HG02678 (cell line): ENCODE results near the gene CHRM2.
"Not testable (repeated sequence)": the region's sequence is repeated elsewhere in the genome, so short reads cannot be mapped to it uniquely, and the experiment has no call there.

Experiments
- ATAC-seq: cut with Tn5 transposase; IDR thresholded peaks from one replicate; pipeline ENCODE4 v1.9.1; 2021; ENCODE audit warnings: mild to moderate bottlenecking, moderate library complexity; ENCODE audit not compliant: unreplicated experiment

The CHRM2 gene

DNA sequence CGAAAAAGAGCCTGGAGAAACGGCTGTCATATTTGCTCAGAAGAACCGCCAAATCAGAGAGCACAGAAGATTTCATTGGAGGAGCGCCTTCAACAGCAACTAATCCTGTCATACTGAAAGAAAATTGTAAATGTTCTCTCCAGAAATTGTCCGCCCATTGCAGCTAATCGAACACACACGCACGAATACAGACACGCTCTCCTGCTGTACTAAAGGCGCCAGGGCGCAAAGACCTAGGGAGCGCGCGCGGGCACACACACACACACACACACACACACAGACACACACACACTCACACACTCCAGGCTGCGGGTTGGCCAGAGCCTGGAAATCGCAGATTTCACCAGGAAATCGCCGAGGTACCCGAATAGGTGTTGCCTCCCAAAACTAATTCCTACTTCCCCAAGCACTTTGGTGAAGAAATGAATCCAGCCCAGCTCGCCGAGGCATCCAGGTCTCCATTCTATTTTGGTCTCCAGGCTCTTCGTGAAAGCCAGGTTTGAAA, at the start of gene CHRM2:
TSS of gene CHRM2 (plus strand) at position 157 of the 505 bp plus-strand sequence. CDS start 146,214 bp downstream, outside the sequence.
- ATAC-seq = no peak

DNA sequence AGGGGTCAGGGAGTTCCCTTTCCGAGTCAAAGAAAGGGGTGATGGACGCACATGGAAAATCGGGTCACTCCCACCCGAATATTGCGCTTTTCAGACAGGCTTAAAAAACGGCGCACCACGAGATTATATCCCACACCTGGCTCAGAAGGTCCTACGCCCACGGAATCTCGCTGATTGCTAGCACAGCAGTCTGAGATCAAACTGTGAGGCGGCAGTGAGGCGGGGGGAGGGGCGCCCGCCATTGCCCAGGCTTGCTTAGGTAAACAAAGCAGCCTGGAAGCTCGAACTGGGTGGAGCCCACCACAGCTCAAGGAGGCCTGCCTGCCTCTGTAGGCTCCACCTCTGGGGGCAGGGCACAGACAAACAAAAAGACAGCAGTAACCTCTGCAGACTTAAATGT, 37.1 kb upstream of the CHRM2 start:
- ATAC-seq = not testable (repeated sequence)

DNA sequence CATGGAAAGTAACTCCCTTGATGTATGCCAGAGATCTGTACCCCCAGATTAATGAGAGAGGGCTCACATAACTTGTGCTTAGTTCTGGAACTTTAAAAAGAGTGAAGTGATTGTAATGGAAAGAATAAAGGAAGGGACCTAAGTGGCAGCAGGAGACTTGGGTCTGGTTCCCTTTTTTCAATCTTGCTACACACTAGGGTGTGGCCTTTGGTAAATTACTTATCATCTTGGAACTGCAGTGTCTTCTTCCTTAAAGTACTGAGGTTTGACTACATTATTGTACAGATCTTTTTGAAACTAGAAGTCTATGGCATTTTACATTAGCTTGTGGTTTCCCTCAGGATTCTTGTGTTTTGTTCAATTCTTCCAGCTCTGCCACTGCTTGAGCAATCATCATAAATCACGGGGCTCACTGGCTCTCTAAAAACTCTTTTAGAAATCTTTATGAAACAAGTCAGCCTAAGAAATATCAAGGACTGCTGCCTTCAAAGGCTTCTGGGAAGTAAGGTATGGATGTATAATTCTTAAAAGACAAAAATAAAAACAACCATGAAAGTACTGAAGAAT, 22.5 kb upstream of the CHRM2 start:
- no peak for ATAC-seq

DNA sequence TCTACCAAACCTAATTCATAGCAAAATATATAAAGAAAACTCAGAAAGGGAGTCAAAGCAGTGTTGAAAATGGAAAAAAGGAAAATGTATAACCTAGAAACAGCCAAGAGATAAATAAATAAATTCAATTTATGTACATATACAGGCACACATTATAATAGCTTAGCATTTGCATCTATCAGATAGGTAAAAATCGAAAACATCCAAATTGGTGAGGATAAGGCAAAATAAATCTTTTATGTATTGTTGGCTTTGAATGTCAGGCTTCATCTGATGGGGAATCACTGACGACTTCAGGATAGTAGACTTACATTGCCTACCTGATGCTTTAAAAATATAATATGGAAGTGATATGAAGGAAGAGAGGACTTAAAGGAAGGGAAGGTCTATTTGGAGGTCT, 20.6 kb upstream of the CHRM2 start:
- ATAC-seq = no peak

DNA sequence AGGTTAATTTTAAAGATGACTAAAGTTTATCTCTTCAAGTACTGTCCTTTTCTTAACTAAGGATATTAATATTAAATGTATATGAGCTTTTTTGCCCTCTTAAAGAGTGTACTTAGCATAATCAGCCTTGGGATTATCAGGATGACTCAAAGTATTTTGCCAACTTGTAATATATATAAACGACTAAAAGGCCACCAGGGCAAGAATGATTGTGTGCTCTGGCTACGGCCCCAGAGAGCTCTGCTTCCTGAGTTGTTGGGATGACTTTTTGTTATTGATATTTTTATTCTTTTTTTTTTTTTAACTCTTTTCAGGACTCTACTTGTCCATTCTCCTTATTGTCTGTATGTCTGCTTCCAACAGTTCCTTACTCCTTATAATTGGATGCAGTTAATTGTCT, 14.8 kb upstream of the CHRM2 start:
- no peak for ATAC-seq

DNA sequence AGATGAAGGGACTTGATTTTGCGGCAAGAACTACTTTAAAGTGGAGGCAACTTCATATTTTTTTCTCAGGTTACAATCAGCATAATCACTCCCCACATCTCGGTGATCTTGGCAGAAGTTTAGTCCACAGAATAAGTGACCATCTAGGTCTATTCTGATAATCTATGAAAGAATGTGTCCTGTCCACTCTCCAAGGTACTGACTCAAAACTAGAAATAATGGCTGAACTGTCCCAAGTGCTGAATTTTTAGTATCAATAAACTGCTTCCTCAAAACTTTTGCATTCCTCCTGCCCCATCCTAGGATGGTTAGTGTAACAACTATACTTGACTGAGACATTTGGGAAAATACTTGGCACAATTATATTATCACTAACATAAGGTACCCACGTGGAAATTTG, 10.9 kb upstream of the CHRM2 start:
- no peak for ATAC-seq

DNA sequence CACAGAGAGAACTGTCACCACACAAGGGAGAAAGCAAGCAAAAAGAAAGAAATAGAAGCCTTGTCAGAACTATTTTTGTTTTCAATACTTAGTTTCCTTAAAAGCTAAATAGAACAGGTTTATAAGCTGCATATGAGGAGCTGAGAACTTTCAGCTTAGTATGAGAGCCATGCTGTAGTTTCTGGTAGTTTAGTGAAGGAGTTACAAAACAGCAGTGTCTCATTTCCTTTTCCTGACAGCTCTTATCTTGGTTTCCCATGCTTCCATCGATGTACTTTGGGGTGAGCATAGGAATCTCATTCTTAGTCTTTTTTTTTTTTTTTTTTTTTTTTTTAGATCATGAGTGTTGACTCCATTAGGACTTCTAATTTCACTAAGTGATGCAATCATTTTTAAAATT, 8.6 kb upstream of the CHRM2 start:
- no peak for ATAC-seq

DNA sequence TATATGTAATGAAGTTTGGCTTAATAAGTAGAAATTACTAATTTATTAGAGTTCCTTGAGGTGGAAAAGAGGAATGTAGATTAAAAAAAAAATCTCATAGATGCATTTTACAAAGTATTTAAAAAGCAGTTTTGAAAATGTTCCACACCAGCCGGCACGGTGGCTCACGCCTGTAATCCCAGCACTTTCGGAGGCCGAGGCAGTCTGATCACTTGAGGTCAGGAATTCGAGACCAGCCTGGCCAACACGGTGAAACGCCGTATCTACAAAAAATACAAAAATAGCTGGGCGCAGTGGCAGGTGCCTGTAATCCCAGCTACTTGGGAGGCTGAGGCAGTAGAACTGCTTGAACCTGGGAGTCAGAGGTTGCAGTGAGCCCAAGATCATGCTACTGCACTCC, 3.2 kb upstream of the CHRM2 start:
- ATAC-seq = no peak

DNA sequence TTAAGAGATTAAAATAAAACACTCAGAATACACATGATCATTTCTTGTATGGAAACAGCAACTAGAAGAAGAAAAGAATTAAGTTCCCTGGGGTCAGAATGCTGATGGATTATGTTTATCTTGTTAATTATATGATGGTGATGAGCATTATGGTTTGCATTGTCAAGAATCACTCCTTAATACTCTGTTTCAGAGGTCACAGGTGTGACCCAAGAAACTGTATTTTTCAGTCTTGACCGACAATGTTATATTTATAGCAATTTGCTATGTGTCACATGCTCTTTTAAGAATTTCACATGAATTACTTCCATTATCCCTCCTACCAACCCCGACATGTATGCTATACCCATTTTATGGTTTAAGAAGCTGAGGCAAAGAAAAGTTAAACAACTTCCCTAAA, 2.7 kb upstream of the CHRM2 start:
- no peak for ATAC-seq

DNA sequence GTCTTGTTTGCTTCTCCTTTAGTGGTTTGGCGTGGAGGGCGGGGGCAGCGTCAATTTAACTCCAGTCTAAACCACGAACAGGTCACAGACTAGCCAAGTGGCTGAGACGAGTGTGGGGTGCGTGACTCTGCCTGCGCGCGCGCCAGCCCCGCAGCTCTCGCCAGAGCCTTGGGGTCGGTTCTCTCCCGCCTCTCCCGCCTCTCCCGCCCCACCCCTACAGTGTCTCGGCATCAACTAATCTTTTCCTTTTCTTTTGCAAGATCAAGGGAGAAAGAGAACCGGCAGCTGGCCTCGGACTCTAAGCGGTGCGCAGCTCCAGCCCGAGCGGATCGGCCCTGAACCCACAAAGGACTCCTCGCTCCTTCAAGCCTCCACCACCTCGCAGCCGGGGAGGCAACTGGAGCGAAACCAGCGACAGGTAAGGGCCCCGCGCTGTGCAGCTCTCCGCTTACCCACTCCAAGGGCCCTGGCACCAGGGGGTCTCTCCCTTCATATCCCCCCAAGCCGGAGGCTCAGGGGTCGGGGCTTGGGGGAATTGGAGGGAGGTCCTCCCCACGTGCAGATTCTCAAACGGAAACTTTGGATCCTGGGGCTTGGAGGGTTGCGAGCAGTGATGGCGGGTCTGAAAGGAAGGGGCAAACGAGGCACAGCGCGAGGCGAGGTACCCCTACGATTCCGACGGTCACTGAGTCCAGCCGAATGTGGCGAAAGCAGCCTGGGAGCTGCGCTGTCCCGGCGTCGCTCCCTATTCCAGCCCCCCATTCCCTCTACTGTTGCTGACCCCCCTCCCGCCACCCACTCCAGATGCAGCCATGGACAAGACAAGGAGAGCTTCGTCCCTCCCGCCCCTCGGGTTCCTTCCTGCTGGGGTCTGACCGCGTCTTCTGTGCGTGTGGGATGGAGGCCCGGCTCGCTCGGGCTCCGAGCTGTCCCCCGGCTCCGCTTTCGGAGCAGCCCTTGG, 829 bp downstream of the CHRM2 start:
- no peak for ATAC-seq

DNA sequence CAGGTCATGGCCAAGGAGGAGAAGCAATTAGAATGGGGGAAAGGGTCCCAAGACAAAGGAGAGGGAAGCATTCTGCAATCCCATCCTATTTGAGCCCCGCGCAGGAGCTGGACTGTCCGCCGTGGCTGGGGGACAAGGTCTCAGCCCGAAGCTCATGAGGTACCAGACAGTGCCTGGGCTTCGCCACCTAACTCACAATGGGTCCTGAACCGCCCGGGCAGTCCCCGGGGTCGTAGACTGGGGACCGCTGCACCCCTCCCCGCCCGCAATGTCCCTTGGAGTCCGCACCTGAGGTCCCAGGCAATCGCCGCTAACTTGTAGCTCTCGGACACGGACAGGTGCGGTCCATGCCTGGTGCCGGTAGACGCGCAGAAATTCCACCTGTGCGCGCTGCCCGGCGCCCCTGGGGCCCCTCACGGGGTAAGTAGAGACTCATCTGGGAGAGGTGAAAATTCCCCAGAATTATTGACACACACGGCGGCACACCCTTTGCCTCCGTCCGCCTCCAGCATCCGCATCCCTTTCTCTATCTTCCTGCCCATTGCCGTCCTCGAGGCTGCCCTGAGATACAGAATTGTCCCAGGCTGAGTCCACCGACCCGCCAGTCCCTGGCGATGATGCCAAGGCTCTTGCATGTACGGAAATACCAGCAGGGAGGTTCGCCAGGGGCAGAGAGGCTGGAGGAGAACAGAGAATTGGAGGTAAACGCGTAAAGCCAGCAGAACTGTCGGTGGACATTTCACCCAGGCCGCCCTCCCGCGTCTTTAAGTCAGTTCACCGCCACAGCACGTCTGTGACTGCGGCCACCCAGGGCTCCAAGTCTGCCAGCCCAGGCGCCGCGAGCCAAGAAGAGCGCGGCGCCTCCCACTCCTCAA, 1.8 kb downstream of the CHRM2 start:
- ATAC-seq = no peak

DNA sequence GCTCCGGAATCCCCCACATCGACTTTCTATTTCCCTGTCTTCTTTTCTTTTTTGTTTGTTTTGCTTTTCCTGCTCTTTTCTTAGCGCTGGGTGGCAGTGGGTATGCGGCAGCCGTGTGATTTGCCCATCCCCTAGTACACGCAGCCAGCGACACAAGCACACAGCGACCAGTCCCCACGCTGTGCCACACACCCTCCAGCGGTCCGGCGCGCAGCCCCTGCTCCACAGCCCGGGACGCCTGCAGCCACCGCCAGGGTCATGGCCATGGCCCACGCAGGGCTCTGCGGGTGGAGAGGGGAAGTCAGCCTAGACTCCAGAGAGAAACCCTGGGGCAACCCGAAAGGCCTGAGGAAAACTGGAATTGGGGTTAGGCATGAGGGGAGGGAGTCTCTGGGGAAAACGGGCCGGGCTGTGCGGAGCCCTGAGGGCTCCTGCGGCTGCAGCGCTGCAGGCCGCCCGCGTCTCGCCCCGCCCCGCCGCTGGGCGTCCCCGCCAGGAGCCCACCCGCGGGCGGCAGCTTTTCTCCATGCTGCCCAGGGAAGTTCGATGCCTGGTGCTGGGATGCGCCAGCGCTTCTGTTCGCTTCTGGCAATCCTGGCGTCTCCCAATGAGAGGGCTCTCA, 2.5 kb downstream of the CHRM2 start:
- no peak for ATAC-seq

DNA sequence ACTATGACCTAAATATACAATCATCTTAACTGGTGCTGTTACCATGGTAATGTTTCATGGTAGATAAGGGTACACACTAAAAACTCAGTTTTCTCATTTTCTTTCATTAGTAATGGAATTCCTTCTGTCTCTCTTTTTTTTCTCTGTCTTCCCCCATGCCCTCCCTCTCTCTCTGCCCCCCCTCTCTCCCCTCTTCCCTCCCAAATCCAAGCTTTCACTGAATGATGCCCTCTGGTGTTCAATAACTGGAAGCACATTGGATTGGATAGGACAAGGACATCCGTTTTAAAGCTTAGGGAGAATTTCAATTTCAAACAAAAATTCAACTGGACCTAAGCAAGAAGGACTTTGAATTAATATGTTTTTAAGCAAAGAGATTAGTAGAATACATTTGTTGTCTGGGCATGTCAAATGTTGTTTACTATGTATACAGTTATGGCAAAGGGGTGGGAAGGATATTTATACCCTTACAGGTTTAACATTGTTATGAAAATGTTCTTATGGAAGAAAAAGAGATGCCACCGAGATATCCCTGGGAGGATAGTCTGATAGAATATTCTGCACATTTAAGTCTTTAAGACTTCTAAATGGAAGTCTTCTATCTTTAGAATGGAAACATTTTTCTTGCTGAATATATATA, 6.1 kb downstream of the CHRM2 start:
- no peak for ATAC-seq

DNA sequence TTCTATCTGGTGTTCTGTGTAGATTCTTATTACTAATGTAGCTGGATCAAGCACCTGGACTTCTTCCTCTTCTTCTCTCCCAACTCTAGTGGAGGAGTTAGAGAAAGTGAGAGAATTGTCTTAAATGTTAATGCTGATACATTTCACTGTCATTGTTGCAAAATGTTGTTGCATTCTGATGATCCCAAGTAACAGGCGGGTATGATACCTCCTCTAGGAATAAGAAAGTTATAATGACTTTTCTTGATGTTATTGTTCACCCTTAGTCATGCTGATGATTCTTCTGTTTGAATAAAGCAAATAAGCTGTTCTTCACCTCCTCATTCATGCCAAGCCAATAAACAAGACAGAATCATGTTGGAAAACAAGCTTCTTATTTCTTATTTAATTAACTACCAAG, 9.1 kb downstream of the CHRM2 start:
- no peak for ATAC-seq

DNA sequence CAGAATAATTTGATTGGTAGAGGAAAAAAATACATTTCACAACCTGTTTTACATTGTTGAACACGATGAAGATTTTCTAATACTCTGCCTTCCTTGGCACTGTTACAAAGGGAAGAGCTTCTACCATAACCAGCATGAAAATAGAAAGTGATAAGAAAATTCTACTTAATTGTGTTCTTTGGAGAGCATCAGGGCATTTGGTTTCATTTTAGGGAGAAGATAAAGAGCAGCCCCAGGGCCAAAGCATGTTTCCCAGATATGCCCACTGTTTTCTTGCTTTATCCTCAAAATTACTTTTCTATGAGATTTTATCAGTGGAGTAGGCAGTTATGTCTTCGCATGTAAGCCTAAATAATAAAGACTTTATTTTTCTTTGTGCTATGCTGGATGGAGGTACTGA, 9.5 kb downstream of the CHRM2 start:
- no peak for ATAC-seq

DNA sequence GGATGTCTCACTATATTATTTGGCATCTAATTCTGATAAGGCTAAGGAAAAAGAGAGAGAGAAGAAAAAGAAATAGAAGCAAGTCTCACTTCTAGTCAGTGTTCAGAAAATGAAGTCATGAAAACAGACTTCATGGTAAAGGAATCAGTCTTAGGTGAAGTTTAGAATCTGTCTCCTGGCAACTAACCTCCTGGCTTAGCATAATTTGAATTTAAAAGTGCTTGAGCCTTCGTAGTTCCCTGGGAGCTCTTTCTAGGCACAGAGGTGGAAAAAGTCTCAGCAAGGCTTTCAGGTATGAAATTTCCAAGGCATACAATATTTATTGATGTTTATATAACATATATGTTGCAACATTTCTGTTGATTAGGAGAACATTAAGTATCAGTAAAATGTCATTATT, 10.4 kb downstream of the CHRM2 start:
- ATAC-seq = no peak

DNA sequence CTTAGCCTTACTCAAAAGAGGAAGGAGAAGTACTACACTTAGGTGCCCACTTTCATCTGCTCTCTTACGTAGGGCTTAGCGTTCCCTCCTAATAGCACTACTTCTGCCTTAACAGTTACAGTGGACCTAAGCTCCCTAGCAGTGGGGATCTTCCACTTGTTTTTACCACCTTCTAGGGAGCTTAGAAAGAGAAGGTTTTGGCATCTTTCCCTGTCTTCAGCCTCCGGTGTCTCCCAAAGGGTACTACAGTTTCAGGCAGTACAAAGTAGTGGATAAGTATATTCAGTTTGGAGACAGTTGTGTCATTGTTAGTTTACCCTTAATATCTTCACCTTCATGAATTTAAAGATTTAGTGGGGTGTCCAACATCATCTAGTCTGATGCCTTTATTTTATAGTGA, 14.6 kb downstream of the CHRM2 start:
- no peak for ATAC-seq

DNA sequence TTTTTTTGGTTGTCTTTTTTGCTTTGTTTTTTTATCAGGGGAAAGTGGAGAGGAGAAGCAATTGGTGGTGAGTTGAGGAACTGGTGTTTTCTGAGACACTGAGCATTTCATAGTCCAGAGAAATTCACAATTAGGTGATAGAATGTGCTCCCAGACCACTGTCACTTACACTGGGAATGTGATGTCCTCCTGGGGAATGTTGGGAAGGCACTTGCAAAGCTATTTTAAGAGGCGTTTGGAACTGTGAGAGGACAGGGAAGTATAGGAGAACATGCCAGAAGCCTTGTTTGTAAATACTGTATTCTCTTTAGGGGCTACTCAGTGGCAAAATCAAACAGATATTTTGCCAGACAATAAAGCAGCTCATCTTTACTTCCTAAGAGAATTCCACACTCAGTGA, 16.0 kb downstream of the CHRM2 start:
- ATAC-seq = no peak

DNA sequence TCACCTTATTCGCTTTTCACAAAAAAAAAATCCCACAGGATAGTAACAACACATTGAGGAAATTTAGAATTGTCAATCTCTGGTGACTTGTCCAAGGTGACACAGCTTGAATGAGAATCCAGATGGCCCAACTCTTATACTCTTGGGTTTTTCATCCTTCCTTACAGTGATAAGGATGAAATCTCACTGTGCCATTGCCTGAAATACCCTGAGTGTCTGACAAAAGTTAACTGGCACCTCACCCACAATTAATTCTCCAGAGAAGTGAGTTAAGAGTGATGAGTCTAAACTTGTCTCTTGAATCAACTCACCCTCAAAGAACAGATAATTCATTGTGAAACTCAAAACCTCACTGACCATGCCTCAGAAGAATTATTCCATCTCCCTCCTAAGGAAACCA, 18.9 kb downstream of the CHRM2 start:
- ATAC-seq = no peak

DNA sequence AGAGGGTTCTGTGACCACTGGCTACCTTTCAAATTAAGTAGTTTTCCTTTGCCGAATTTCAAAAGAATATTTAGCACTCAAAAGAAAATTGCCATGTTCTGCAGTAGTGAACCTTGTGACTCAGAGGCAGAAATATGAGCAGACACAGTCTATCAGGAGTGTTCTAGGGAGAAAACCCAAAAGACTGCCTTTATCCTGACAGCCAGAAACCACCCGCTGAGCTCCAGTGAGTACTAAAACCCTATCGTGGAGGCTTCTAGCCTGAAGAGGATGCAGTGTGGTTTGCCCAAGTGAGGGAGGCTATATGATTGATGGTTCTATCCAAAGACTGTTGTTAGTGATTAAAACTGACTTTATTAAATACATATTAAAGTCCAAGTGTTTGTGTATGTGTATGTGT, 21.9 kb downstream of the CHRM2 start:
- ATAC-seq = no peak
